HG03439 (cell line): ENCODE measurements around the gene MS4A7.
"Not testable (repeated sequence)": the region's sequence is repeated elsewhere in the genome, so short reads cannot be mapped to it uniquely, and the experiment has no call there.

Source experiments
- ATAC-seq: cut with Tn5 transposase; IDR thresholded peaks from one replicate; pipeline ENCODE4 v1.9.1; 2021; ENCODE audit warnings: mild to moderate bottlenecking, moderate library complexity; ENCODE audit not compliant: unreplicated experiment

Gene MS4A7, protein sequence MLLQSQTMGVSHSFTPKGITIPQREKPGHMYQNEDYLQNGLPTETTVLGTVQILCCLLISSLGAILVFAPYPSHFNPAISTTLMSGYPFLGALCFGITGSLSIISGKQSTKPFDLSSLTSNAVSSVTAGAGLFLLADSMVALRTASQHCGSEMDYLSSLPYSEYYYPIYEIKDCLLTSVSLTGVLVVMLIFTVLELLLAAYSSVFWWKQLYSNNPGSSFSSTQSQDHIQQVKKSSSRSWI

DNA sequence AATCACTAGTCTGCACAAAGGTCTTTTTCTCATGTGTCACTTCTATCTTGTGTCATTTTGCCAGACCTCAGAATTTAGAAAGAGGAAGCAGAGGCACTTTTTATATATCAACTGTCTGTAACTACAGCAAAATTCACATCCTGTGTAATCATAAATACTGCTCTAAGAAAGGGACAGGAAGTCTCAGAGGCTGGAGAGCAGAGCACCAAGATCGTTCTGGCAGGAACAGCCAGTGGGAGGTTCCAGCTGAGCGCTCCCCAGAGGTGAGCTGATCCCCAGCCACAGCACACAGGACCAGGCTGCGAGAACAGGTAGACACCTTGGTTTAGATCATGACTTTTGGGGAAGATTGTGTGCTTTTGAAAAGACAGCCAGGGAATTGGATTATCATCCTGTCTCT, at the start of gene MS4A7:
MS4A7 (plus strand) TSS at position 179 of the 400 bp plus-strand sequence. CDS start 4,610 bp downstream, outside the sequence.
- peak; percentile 72 for ATAC-seq

DNA sequence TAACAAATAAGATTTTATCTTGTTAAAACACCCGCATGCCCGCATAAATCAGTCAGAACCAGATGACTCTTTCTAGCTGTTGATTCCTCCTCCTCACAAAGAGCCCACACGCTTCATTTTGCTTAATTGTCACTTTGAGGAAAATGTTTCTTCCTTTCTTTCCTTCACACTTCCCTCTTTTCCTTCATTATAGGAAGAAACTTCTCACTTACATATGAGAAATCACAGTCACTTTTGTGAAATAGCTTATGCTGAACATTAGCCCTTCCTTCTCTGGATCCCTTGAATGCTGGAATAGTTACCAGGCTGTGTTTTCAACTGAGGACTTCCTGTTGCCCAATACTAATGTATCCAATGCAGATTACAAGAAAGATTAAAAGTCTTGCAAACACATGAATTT, 45.5 kb upstream of the MS4A7 start:
- no peak for ATAC-seq

DNA sequence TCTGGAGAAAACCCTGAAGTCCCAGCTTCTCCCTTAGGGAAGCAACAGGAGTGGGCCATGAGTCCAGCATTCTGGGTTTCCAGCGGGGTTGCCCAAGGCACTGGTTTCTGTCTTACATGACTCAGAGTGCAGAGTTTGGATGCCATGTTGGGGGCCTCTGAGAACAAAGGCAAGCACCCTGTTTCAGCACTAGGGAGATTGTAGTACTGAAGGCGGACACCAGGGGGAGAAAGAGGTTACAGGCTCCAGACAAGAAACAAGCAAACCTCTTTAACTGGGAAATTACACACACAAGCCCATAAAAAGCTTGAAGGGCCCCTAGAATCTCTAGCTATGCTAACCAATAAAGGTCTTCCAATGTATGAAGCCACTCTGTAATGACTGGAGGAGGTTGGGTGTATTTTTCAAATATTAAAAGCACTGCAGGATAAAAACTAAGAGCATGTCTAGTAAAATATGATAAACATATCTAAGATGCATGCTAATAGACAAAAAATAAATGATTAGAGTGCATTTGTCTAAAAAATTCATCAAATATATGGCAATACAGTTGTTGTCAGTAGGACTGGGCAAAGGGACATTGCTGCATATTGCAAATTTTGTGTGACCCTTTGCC, 44.2 kb upstream of the MS4A7 start:
- peak; percentile 51 for ATAC-seq

DNA sequence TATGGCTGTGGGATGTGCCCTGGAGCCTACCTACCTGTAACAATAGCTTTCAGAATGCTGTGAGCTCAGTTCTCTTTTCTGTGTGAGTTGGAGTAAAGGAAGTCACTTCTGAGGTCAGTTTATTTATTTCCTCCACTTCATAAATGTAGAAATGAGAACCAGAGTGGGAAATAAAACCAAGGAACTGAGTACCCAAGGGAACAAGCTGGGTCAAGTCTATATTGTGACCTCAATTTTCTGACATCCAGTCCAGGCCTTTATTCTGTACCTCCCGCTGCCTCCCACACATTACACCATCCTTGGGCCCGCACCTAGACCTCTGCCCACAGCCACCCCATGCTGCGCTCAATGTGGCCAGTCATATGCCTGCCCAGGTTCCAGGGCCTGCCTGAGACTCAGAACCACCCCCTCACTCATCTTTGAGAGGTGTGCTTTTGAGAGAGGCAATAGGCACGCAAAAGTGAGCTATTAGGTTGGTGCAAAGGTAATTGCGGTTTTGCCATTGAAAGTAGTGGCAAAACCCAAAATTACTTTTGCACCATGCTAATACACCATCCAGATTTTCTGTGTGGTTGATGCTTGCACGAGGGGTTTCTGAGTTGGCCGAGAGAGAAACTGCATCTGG, 41.5 kb upstream of the MS4A7 start:
- ATAC-seq: peak; percentile 49

DNA sequence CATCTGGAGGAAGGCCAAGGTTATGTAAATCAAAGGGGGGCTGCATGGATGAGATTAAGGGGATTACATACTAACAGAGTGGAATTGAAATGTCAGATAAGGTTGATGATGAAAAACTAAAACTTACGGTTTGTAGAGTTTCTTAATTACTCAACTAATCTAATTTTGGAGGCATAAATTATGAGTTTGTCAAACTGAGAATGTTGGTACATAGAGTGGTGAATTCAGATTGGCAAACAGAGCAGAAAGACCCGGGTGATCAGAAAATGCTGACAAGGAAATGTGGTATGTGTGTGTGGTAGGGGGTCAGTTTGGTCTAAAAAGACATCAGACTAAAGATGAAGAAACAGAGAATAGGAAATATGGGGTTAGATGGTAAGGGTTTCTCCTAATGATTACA, 40.3 kb upstream of the MS4A7 start:
- no peak for ATAC-seq

DNA sequence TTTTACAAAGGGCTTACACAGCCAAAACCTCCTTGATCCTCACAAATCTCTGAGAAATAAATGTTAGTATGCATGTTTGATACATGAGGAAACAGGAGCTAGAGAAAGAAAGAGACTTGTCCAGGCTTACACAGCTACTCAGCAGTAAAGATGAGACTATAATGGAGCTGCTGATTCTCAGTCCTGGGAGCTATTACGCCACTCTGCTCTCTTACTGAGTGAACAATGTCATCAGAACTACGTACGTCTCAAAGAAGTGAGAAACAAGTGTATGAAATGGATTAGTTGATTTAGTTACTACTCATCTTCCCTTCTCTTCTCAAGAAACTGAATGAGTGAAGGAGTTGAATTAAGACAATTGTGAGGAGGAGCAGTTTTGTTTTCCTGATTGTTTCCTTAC, 39.0 kb upstream of the MS4A7 start:
- no peak for ATAC-seq

DNA sequence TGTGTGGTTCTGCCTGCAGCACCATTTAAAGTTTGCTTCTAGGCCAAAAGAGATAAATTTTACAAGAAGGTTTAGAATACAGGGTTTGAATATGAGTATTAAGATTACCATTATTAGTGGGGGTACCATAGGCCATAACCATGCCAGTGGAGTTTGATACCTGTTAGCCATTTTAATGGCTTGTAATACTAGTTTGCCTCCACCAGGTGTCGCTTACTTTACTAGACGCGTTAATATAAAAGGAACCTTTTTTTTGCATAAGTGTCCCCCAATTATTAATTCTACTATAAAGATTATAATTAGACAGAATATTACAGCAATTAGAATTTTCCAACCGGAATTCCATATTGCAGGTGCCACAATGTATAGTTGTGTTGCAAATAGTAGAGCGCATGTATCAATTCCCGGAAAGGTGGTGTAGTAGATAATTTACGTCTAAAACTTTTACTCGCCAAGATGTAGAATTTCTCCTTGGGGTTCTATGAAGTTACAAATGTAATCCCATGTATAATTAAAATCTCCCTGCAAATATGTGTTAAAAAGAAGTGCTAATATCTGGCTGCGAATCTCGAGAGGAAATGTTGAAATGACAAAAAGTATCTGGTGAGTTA, 35.1 kb upstream of the MS4A7 start:
- ATAC-seq: no peak

DNA sequence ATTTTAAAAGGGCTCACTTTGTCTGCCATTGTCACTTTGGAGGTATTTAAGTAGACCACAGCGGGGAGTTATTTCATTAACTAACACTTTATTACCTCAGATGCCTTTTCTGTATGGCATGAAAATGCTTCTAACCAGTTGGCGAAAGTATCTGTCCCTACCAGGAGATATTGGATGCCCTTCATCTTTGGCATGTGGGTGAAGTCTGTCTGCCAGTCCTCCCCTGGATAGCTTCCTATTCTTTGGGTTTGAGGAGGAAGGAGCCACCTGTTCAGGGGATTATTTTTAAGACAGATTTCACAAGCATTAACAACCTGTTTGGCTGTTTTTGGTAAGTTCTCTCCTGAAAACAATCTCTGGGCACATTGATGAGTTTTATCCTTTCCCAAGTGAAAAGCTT, 34.2 kb upstream of the MS4A7 start:
- ATAC-seq: no peak

DNA sequence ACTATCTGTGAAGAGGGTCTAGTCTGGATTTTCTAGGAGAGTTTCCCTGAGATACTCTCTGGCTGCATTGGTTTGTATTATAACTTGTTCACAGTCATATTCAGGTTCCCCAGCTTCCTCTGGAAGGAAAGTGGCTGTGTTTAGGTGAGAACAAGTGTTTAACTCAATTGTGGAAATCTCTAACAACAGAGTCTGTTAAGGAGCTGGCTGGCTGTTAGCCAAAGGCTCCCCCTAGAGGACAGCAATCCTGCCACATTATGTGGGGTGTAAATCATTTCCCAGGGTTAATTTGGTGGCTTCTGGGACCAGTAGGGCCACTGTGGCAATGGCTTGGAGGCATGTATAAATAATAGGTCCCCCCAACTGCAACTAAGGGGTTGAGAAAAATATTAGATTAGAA, 32.8 kb upstream of the MS4A7 start:
- peak; percentile 50 for ATAC-seq

DNA sequence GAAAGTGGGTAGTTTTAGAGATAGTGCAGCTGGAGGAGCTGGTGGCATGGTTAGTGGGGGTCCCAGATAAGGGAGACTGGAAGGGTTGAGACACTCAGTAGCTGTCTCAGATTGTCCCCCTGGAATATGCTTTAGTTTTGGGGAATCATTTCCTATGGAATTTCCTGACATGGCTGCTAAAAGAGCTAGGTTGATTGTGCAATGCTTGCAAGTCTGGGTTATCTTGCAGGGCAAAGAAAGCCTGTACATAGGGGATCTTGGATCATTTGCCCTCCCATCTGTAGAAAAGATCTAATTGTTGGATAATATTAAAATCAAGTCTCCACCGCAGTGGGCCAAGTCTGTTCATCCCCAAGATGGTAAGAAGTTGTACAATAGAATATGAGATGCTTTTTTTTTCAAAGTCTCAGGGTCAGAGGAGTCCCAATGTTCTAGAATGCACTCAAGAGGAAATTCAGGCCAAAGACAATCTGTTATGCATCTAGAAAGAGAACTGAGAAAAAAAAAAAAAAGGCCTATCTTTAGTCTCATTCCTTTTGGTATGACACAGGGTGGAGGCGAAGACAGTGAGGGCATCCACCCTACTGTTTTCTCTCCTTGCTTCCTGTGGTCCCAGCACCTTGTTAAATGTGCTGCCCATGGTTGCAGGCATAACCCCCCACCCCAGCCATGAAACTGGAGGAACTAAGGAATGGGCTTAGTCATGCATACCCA, 31.1 kb upstream of the MS4A7 start:
- no peak for ATAC-seq

DNA sequence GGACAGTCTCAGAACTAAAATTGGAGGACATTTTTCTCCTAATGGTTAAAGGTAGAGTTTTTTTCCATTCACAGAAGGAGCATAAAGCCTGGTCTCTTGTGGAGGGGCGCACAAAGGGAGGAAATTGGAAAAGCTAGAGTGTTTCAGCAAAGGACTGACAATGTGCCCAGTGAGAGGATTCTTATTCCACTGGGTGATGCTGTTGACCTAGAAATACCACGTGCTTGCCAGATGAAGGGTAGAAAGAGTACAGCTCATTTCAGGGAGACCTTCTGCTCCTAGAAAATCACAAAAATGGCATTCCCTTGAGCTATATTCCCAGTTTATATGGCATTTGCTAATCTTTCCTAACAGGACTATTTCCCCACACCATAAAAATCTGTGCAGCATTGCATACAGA, 30.2 kb upstream of the MS4A7 start:
- no peak for ATAC-seq

DNA sequence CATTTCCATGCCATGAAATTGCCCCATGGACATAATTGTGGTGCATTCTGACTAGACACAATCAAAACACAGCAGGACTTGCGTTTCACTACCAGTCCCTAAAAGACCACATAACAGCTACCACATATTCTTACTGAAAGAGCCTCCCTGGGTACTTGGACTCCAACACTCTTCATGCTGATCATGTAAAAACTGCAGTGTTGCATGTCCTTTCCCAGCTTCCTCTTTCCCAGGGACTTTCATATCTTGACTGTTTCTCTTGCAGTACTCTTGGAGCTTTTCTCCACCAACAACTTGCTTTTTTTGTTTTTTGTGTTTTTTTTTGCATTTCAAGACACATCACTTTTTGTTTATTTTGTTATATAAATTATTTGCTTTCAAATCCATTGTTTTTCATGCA, 28.3 kb upstream of the MS4A7 start:
- no peak for ATAC-seq

DNA sequence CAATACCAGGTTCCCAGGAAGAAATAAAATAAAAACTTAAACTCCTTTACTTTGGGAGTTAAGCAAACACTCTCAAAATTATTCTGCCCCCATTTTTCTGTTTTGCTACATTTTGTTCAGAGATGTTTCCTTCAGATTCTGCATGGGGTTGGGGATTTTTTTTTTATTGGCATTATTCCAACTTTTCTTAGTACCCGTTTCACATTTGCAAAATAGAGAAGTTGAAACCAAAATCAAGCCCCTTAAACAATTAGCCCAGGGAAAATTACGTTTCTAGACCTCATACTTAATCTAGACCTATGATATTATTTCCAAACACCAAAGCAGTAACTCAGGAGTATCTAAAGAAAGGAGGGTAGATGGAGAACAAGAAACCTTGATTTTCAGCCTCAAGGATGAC, 20.6 kb upstream of the MS4A7 start:
- ATAC-seq: no peak

DNA sequence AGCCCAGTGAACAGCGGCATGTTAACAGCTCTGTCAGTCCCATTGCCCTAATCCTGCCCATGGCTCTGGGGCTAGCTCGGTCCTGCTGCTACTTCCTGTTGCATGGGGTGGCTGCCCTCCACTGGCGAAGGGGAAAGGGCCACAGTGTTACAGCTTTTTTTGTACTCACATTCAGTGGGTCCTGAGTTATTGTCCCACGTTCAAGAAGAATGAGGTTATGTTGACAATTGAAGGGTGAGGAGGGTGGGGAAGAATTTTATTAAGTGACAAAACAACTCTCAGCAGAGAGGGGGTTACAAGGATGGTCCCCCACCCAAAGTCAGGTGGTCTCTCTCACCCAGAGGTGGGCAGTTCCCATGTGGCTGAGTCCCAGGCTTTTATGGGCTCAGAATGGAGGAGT, 17.7 kb upstream of the MS4A7 start:
- ATAC-seq: no peak

DNA sequence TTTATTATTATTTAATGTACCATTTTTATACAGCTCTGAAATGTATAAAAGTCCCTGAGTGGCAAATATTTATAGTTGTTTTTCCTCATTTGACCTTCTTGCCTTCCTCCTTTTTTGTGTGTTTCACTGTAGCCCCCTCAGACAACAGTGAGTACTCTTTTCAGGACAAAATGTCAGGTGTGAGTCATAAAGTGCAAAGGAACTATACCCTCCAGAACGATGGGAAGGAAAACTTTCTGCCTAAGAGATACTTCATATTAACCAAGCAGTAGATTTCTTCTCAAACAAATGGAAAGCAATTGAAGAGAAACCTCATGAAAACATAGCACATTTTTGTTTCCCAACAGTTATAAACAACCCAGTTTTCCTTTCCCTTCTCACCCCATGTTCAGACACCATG, 16.1 kb upstream of the MS4A7 start:
- no peak for ATAC-seq

DNA sequence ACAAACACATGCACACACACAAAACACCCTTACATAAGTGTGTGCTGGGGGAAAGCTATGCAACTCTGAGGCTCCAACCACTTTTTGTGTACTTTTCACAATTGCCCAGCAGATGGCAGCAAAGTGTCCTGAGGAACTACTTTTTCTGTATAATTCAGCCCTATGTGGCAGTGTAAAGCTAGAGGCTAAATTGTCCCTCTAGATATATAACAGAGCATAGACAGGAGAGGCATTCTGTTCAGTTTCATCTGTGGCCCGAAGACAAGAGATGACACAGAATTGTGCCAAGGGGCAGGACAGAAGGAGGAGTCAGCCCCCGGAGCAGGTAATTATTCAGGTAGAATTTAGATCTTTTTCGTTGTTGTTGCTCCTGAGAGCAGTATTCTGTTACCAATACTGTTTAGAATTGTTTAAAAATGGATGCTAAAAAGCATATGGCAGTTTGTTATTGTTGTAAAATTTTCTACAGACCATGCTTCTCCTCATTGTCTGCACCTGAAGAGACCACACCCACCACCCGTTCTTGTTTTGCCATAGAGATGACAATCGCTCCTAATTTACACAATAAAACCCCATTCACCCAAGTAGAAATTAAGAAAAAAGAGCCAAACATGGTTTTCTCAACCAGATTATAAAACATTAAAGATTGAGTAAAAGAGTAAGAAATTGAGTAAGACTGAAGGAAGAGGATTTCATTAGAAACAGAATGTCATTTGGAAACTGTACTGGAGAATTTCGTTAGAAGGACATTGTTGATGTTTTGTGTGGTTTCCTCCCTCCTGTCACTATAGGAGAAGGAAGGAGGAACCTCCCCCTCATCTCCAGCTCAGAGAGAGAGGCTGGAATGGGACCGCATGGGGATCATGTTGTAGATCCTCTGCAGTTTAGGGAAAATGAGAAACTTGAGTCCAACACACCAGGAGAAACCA, 14.5 kb upstream of the MS4A7 start:
- ATAC-seq: peak; percentile 57

DNA sequence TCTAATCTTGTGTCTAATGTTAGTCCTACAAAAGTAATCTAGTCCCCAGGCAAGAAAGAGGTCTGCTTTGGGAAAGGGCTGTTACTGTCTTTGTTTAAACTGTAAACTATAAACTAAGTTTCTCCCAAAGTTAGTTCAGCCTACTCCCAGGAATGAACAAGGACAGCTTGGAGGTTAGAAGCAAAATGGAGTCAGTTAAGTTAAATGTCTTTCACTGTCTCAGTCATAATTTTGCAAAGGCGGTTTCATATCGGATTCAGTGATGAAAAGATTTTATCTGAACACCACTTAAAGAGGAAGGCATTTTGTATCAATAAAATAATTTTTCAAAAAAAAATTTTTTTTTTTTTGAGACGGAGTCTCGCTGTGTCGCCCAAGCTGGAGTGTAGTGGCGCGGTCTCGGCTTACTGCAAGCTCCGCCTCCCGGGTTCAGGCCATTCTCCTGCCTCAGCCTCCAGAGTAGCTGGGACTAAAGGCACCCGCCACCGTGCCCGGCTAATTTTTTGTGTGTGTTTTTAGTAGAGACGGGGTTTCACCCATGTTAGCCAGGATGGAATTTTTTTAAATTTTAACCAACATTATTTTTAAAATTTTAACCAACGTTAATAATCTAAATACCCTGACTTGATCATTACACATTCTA, 11.9 kb upstream of the MS4A7 start:
- ATAC-seq: not testable (repeated sequence)

DNA sequence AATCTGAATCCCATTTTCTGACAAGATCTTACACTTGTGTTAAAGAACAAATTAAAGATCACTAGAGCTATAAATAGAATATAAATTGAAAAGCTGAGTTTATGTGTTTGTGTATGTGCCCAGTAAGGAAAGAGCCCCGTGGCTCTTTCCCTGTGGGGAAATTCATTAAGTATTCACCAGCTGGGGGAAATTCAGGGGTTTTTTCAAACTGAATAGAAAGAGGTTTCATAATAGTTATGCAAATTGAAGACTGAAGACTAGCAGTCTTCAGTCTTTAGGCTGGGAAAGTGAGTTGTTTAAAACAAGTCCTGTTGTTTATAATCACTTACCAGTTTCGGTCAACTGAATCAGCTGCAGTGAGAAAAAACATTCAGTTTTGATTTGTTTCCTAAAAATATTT, 11.3 kb upstream of the MS4A7 start:
- ATAC-seq: peak; percentile 86

DNA sequence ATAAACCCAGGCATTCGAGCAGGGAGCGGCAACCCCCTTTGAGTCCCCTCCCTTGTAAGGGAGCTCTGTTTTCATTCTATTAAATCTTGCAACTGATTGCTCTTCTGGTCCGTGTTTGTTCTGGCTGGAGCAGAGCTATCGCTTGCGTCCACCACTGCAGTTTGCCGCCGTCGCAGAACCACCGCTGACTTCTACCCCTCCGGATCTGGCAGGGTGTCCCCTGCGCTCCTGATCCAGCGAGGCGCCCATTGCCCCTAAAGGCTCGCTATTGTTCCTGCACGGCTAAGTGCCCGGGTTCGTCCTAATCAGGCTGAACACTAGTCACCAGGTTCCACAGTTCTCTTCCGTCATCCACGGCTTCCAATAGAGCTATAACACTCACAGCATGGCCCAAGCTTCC, 10.4 kb upstream of the MS4A7 start:
- ATAC-seq: no peak

DNA sequence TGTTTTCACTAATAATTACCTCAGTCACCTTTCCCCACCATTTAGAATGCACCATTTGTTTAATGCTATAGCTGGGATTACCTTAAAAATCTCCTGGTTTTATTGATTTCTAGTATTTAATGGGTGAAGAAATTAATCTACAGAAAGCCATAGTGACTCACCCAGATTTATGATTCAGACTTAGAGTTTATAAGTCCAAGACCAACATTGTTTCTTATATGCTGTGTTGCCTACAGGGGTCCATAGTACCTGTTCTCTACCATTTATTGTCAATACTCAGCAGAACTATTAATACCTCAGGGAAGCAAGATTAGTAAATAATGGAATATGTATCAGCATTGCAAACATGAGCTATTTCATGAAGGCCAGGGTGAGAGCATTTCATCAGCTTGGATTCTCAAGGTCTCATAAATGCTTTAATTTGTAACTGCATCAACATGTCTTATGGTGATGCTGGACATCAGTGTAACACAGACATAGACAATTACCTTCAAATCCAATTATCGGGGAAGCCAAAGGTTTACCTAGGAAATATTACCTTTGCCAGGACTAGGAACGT, 8.0 kb upstream of the MS4A7 start:
- no peak for ATAC-seq
